OCI-LY7 (cell line): Measurements from ENCODE around the gene EVI5. TPM values are rescaled to one million over a fixed set of nuclear protein-coding genes. Genes with fewer than 3 reads are reported as not detected.
"Not testable (repeated sequence)": the region's sequence is repeated elsewhere in the genome, so short reads cannot be mapped to it uniquely, and the experiment has no call there.

ENCODE experiments used
- BruUV-seq: library from RNA; stranded (reverse); fragments of 400-500 nt; replicated peaks from 2 replicates; lab custom pipeline; 2021; lab: Mats Ljungman, UMichigan
- CTCF ChIA-PET: fragments of 300-600 bp; sonication (Branson Sonifier 250); formaldehyde crosslinking; loops from one replicate; lab custom pipeline; 2022; ENCODE audit warnings: antibody characterized with exemption; ENCODE audit not compliant: unreplicated experiment; lab: Charles Lee
- POLR2A ChIA-PET: fragments of 300-600 bp; sonication (Branson Sonifier 250); formaldehyde crosslinking; loops from one replicate; lab custom pipeline; 2022; ENCODE audit warnings: antibody characterized with exemption; lab: Charles Lee
- DNase-seq: peaks from one replicate; pipeline ENCODE4 v3.0.0-alpha.2; 2015; ENCODE audit warnings: low spot score
- H2AFZ ChIP-seq: fragments of 200-600 bp; sonication (generic), shearing (Covaris generic); 2 replicates; pipeline ENCODE4 v1.6.1; 2014; ENCODE audit warnings: mild to moderate bottlenecking, antibody characterized with exemption, low read length, moderate library complexity
- H3K27ac ChIP-seq: fragments of 200-600 bp; sonication (generic); 2 replicates; pipeline ENCODE4 v1.5.1; 2014; ENCODE audit warnings: mixed run types, low read depth, mild to moderate bottlenecking, moderate library complexity, low read length, inconsistent platforms; ENCODE audit not compliant: poor library complexity, severe bottlenecking
- H3K36me3 ChIP-seq: fragments of 200-600 bp; sonication (generic); 2 replicates; pipeline ENCODE4 v1.6.1; 2014; ENCODE audit warnings: mild to moderate bottlenecking, antibody characterized with exemption, low read length, moderate library complexity, mixed read lengths; ENCODE audit not compliant: insufficient read depth
- H3K4me1 ChIP-seq: fragments of 200-600 bp; sonication (generic); 2 replicates; pipeline ENCODE4 v1.5.1; 2014; ENCODE audit warnings: mild to moderate bottlenecking, low read length; ENCODE audit not compliant: insufficient read depth, poor library complexity, severe bottlenecking
- H3K4me2 ChIP-seq: fragments of 200-600 bp; sonication (generic); 2 replicates; pipeline ENCODE4 v1.6.1; 2014; ENCODE audit warnings: mild to moderate bottlenecking, low read length
- H3K4me3 ChIP-seq: fragments of 200-600 bp; sonication (generic); 2 replicates; pipeline ENCODE4 v1.5.1; 2014; ENCODE audit warnings: mild to moderate bottlenecking, low read depth, low read length; ENCODE audit not compliant: poor library complexity, severe bottlenecking
- H3K79me2 ChIP-seq: fragments of 200-600 bp; sonication (generic); 2 replicates; pipeline ENCODE4 v1.6.1; 2016; ENCODE audit warnings: low read depth, mild to moderate bottlenecking, low read length, moderate library complexity, mixed read lengths; ENCODE audit not compliant: insufficient read depth
- H3K9me2 ChIP-seq: fragments of 200-600 bp; sonication (generic); 2 replicates; pipeline ENCODE4 v1.6.1; 2016; ENCODE audit warnings: mild to moderate bottlenecking, low read length, mixed read lengths; ENCODE audit not compliant: insufficient read depth
- H3K9me3 ChIP-seq: fragments of 200-600 bp; sonication (generic); 2 replicates; pipeline ENCODE4 v1.6.1; 2014; ENCODE audit warnings: mild to moderate bottlenecking, mixed run types, low read length, mixed read lengths
- H4K20me1 ChIP-seq: fragments of 200-600 bp; sonication (generic); 2 replicates; pipeline ENCODE4 v1.6.1; 2014; ENCODE audit warnings: mild to moderate bottlenecking, antibody characterized with exemption, low read length, moderate library complexity, mixed read lengths; ENCODE audit not compliant: insufficient read depth
- EZH2phosphoT487 ChIP-seq: fragments of 200-600 bp; sonication (generic); IDR thresholded peaks from 2 replicates; pipeline ENCODE4 v1.6.1; 2018; ENCODE audit warnings: low read depth, borderline replicate concordance, mild to moderate bottlenecking, mixed run types, antibody characterized with exemption, low read length, moderate library complexity, mixed read lengths
- intact Hi-C: fragments of 100-400 bp; cut with micrococcal nuclease; formaldehyde crosslinking; loops from one replicate; pipeline ENCODE4 v1.10.0; 2022; ENCODE audit not compliant: unreplicated experiment
- total RNA-seq, 2 experiments: library from RNA; depleted of rRNA in 1 of 2; stranded (reverse); fragments of >200 nt in 1 of 2; shearing (Covaris generic) in 1 of 2; gene quantifications; 2 replicates each; pipeline ENCODE4 v1.2.3, GENCODE V29; 2014 to 2022
- TF ChIP-seq, protein P1 (sequence below): fragments of 200-600 bp; sonication (generic); conservative IDR thresholded peaks from 2 replicates; pipeline ENCODE4 v1.5.1; 2014; ENCODE audit warnings: mild to moderate bottlenecking, antibody characterized with exemption, low read length, moderate library complexity, mixed read lengths

Gene EVI5
- total RNA-seq, 2 experiments from 2014 or later = 15.1 to 27.8 TPM

DNA sequence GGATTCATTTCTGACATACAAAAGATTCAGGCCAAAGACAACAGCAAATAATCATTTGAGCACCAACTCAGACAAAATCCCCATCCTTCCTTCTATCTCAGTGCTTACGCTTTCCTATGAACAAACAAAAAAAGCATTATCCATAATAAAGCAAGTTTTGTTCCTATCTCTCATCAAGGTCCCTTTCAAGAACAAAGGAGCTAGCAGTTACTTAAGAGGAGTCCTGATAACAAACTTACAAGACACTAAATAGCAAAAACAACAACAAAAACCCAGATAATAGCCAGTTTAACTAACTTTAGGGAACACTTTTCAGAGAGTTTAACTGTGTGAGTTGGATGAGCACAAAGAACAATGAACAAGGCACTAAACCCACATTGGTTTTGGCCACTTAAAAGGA lies 10.5 kb downstream of the EVI5 start:
- H3K9me2 ChIP-seq = no peaks in the 10 kb centered on the region
- BruUV-seq = no TSS peak
- no peak overlapping the region for H2AFZ ChIP-seq
- ChIA-PET CTCF (no interaction called here), POLR2A (interaction anchor here (0.7 kb wide), 1 partner anchor 9 kb away, joined by 3 read pairs; no protein-coding TSS in a partner anchor)
- H3K4me1 ChIP-seq = no peaks in the 10 kb centered on the region
- H3K36me3 ChIP-seq = no peaks in the 10 kb centered on the region
- no peak overlapping the region for H3K4me3 ChIP-seq
- H3K79me2 ChIP-seq = no peaks in the 10 kb centered on the region
- no peak overlapping the region for H3K27ac ChIP-seq
- no peak overlapping the region for H3K4me2 ChIP-seq
- H4K20me1 ChIP-seq = no peaks in the 10 kb centered on the region
- DNase-seq = no peak
- no peaks in the 10 kb centered on the region for H3K9me3 ChIP-seq
- TF ChIP-seq, protein P1, sequence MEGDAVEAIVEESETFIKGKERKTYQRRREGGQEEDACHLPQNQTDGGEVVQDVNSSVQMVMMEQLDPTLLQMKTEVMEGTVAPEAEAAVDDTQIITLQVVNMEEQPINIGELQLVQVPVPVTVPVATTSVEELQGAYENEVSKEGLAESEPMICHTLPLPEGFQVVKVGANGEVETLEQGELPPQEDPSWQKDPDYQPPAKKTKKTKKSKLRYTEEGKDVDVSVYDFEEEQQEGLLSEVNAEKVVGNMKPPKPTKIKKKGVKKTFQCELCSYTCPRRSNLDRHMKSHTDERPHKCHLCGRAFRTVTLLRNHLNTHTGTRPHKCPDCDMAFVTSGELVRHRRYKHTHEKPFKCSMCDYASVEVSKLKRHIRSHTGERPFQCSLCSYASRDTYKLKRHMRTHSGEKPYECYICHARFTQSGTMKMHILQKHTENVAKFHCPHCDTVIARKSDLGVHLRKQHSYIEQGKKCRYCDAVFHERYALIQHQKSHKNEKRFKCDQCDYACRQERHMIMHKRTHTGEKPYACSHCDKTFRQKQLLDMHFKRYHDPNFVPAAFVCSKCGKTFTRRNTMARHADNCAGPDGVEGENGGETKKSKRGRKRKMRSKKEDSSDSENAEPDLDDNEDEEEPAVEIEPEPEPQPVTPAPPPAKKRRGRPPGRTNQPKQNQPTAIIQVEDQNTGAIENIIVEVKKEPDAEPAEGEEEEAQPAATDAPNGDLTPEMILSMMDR = no peak
- TF ChIP-seq EZH2phosphoT487 = no peak
- intact Hi-C loops = no loop called here

DNA sequence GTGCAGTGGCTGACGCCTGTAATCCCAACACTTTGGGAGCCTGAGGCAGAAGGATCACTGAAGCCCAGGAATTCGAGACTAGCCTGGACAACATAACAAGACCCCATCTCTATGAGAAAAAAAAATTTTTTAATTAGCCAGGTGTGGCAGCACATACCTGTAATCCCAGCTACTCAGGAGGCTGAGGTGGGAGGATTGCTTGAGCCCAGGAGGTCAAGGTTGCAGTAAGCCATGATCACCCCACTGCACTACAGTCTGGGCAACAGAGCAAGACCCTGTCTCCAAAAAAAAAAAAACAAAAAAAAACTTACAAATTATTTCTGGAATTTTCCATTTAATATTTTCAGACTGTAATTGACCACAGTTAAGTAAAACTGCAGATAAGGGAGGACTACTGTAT lies 11.2 kb downstream of the EVI5 start:
- H2AFZ ChIP-seq, DNase-seq, H3K9me2 ChIP-seq, H3K4me2 ChIP-seq, H3K27ac ChIP-seq, H3K4me1 ChIP-seq, intact Hi-C loops, H3K9me3 ChIP-seq, H4K20me1 ChIP-seq, BruUV-seq, CTCF ChIA-PET, H3K79me2 ChIP-seq, H3K36me3 ChIP-seq, H3K4me3 ChIP-seq: not testable (repeated sequence)
- POLR2A ChIA-PET = interaction anchor here (1.2 kb wide), 1 partner anchor 10 kb away, joined by 3 read pairs; no protein-coding TSS in a partner anchor

DNA sequence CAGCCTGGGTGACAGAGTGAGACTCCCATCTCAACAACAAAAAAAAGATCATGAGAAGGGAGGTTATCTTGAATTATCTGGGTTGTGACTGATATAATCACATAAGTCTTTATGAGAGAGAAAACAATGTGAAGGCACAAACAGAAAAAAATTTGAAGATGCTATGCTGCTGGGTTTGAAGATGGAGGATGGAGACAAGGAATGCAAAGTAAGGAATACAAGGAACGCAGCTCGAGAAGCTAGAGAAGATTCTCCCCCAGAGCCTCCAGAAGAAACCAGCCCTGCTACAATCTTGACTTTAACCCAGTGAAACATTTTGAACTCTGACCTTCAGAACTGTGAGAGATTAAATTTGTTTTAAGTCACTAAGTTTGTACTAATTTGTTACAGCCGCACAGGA lies 15.1 kb downstream of the EVI5 start:
- intact Hi-C loops = no loop called here
- Histone ChIP-seq H3K79me2 (no peaks in the 10 kb centered on the region; the same call in 1 of the 2 replicates), H3K9me2 (no peaks in the 10 kb centered on the region), H3K9me3 (no peaks in the 10 kb centered on the region), H2AFZ (no peak overlapping the region), H3K4me1 (no peaks in the 10 kb centered on the region), H3K27ac (no peak overlapping the region), H3K4me3 (no peak overlapping the region), H3K4me2 (no peak overlapping the region), H3K36me3 (no peaks in the 10 kb centered on the region), H4K20me1 (no peaks in the 10 kb centered on the region)
- ChIA-PET CTCF (no interaction called here), POLR2A (interaction anchor here (0.5 kb wide), 1 partner anchor 14 kb away, joined by 13 read pairs; no protein-coding TSS in a partner anchor)
- no TSS peak for BruUV-seq
- DNase-seq = no peak
- no peak for TF ChIP-seq EZH2phosphoT487
- TF ChIP-seq, protein P1 = no peak
